ENCODE data around the gene TGFBRAP1. TPM values are rescaled to one million over a fixed set of nuclear protein-coding genes. Genes with fewer than 3 reads are reported as not detected.

The TGFBRAP1 gene
- total and polyA plus RNA-seq, 9 of the 15 experiments (the other 6 are each of a cell fraction or from before 2014, with no cell fraction given), result 3.7 to 18.0 (median 11.0) TPM

DNA sequence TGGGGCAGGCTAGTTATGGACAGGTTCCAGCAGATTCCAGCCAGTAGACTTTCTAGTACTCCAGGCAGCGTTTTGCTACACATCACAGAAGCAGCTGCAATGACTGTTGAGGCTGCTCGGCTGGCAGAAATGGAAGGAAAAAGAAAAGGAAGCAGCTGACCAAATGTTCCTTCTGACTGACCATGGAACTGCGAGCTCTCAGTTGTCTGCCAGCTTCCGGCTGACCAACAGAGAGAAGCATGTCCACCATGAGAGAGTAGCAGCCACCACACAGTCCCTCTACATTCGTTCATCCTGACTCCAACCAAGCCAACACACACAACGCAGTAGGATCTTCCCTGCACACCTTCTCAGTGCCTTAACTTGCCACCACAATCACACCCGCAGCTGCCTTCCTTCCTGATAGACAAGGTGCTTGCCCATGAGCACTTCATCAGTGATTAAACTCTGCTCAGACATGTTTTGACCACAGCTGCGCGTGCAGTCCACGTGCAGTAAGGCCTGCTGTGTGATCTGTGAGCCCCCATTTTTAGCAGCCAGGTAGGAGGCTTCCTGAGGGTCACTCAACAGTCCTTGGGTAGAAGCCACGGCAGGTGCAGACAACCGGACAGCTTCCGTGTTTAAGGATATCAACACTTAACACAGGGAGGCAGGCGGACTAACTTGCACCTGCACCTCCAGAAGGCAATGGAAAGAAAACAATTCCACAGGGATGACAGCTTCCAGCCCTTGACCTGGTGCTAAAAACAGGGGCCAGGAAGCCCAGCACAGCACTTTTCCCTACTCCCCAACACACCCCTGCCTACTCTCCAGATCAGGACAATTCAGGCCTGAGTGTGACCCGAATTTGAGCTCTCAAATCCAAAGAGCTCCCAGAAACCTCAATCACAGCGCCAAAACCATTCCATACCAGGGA lies 996 bp downstream of the TGFBRAP1 start (continued):
- no peak for TF ChIP-seq RUNX1 (IDR thresholded peaks at IDR 0.05; ENCODE audit: low read depth)
- peak; percentile 60; the same call in 1 of the 2 replicates for TF ChIP-seq L3MBTL2 (IDR thresholded peaks at IDR 0.05)
- TF ChIP-seq ZNF174 (CRISPR knock-in tag; IDR thresholded peaks at IDR 0.05), result no peak
- TF ChIP-seq HNRNPUL1 (IDR thresholded peaks at IDR 0.05; ENCODE audit: low read length), result no peak
- TF ChIP-seq CBFA2T2 (conservative IDR thresholded peaks at IDR 0.05), result no peak
- no peak for TF ChIP-seq GATAD2A (IDR thresholded peaks at IDR 0.05)
- TF ChIP-seq ZFX (CRISPR knock-in tag; IDR thresholded peaks at IDR 0.05), result peak; percentile 40; the same call in 1 of the 2 replicates
- no peak for TF ChIP-seq KDM4B (IDR thresholded peaks at IDR 0.05; ENCODE audit: borderline replicate concordance in 2 of 2, low read depth in 1 of 2)
- TF ChIP-seq, protein P1, sequence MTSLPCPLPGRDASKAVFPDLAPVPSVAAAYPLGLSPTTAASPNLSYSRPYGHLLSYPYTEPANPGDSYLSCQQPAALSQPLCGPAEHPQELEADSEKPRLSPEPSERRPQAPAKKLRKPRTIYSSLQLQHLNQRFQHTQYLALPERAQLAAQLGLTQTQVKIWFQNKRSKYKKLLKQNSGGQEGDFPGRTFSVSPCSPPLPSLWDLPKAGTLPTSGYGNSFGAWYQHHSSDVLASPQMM (CRISPR knock-in tag; IDR thresholded peaks at IDR 0.05), result no peak
- no peak for TF ChIP-seq ZNF184 (CRISPR knock-in tag; IDR thresholded peaks at IDR 0.05)
- TF ChIP-seq ZSCAN32 (CRISPR knock-in tag; IDR thresholded peaks at IDR 0.05), result no peak
- TF ChIP-seq PTBP1 (IDR thresholded peaks at IDR 0.05; ENCODE audit: low read depth, low read length), result peak; percentile 90
- no peak for TF ChIP-seq MXI1 (IDR thresholded peaks at IDR 0.05; ENCODE audit: low read depth, low read length)
- TF ChIP-seq, protein P2, sequence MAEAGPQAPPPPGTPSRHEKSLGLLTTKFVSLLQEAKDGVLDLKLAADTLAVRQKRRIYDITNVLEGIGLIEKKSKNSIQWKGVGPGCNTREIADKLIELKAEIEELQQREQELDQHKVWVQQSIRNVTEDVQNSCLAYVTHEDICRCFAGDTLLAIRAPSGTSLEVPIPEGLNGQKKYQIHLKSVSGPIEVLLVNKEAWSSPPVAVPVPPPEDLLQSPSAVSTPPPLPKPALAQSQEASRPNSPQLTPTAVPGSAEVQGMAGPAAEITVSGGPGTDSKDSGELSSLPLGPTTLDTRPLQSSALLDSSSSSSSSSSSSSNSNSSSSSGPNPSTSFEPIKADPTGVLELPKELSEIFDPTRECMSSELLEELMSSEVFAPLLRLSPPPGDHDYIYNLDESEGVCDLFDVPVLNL (CRISPR knock-in tag; IDR thresholded peaks at IDR 0.05; ENCODE audit: low read depth), result no peak
- TF ChIP-seq FOSL1 (tag; conservative IDR thresholded peaks at IDR 0.05), result no peak
- TF ChIP-seq SAFB2 (IDR thresholded peaks at IDR 0.05; ENCODE audit: borderline replicate concordance, low read depth, low read length, severe bottlenecking), result no peak
- TF ChIP-seq KHSRP (IDR thresholded peaks at IDR 0.05), result no peak
- no peak for TF ChIP-seq ZFP1 (CRISPR knock-in tag; IDR thresholded peaks at IDR 0.05)
- TF ChIP-seq TRIM24 (IDR thresholded peaks at IDR 0.05), result no peak
- TF ChIP-seq ELF1 (tag; IDR thresholded peaks at IDR 0.05), result no peak; the same call in 1 of the 2 replicates
- TF ChIP-seq, protein P3, sequence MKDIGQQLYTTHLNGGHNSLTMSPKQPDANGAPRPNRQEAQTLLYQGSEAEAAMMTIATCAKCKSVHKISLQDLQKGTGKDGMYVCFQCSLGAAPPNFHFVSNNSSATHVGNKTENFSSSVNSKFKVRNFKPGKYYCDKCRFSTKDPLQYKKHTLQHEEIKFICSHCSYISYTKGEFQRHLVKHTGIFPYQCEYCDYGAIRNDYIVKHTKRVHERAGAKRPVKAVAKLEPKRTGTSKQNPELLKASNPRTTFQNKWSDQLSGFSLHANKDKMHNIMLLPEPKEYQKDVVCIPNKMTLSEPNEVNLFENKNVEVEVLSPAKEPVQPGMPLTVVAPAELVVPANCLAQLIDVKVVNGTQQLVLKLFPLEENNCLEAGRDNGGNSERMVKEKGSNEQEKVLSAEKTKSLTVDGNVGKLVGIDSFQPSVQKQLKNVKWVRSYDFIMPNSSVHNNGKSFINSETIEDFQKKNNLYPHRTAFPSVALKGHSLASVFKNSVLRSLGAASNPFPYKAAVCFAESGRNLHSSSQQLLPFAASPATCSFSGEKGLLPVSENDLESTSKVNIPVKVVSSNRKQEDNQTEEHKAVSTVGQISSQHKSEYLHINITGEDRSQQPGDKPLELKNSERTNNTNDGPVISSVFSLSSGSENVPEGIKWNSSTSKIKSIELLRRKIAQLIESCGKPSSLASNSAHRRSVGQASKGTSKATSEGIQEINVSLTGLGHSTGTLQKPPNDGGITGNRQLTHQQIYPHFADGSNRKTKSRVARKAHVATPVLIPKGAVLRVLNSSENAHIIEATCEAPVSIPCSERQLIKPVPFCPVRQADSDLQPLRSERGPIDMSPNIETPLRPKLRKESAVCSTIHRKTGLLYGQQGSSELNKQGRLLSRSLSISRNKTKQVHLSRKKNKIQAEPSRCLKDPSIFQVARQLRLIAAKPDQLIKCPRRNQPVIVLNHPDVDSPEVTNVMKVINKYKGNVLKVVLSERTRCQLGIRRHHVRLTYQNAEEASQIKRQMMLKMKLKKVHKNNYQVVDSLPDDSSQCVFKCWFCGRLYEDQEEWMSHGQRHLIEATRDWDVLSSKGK (CRISPR knock-in tag; IDR thresholded peaks at IDR 0.05), result no peak
- no peak for TF ChIP-seq ZNF589 (CRISPR knock-in tag; IDR thresholded peaks at IDR 0.05; ENCODE audit: low read depth)
- peak; percentile 41; the same call in 1 of the 2 replicates for TF ChIP-seq RBFOX2 (IDR thresholded peaks at IDR 0.05; ENCODE audit: low read depth, low read length)
- TF ChIP-seq SETDB1 (IDR thresholded peaks at IDR 0.05; ENCODE audit: low read length), result no peak
- TF ChIP-seq, protein P4, sequence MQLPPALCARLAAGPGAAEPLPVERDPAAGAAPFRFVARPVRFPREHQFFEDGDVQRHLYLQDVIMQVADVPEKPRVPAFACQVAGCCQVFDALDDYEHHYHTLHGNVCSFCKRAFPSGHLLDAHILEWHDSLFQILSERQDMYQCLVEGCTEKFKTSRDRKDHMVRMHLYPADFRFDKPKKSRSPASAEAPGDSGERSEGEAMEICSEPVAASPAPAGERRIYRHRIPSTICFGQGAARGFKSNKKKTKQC (CRISPR knock-in tag; IDR thresholded peaks at IDR 0.05), result peak; percentile 44; the same call in 1 of the 2 replicates
